GM03348 (cell line): ENCODE measurements around the gene IGSF8.
A peak's percentile ranks its signal among the peaks of the same experiment; 100 is the strongest.

Experiments
- DNase-seq: peaks from one replicate; pipeline ENCODE4 v3.0.0; 2012; ENCODE audit warnings: low spot score

IGSF8 gene

DNA sequence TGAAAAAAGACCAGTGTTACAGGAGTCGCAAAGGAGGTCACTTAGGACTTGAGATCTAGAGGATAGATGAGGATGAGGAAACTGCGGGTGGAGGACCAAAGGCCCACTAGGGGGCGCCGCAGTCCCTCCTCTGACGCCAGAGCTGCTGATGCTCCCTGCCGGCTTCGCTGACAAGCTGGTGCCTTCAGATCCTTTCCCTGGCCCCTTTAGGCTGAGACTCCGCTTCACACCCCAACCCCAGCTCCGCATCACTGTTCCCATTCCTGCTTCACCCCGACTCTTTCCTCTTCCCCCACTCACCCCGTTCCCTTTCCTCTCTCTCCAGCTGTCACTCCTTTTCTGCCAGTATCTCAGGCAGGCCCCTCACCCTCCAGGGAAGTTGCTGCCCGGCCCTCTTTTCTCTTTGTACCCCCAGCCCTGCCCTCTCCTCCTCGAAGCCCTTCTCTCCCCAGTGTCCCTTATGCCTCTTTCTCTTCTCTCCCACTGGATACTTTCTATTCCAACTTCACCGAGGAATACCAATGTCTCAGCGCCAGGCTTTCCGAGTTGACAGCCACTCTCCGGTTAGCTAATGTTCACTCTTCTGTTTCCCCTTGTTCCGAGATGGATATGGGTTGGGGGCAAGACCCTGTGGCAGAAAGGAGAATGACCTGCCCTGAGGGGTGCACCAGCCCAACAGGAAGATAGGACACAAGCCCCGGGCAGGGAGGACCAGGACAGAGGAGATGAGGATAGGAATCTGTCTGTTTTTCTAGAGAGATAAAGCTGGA is 12.5 kb downstream of the IGSF8 start:
- DNase-seq, result peak; percentile 91

DNA sequence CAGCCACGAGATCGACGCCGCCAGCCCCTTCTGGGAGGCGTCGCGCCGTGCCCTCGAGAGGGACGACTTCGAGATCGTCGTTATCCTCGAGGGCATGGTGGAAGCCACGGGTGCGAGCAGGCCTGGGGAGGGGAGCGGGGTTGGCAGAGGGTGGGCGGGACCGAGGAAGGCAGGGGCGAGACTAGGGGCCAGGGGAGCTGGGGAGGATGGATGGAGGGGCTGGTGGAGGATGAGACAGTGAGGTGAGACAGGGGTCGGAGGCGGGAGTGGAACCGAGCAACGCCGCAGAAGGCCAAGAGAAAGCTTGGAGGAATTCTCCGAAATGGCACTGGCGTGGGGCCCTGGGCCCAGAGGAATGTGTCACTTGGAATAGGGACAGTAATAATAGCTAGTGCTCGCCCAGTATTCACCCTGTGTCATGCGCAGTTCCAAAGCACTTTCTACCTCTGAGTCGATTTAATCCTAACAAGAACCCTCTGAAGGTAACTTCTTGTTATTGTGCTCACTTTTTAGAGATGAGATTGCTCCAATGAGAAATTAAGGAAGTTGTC is 13.6 kb downstream of the IGSF8 start:
- no peak for DNase-seq

DNA sequence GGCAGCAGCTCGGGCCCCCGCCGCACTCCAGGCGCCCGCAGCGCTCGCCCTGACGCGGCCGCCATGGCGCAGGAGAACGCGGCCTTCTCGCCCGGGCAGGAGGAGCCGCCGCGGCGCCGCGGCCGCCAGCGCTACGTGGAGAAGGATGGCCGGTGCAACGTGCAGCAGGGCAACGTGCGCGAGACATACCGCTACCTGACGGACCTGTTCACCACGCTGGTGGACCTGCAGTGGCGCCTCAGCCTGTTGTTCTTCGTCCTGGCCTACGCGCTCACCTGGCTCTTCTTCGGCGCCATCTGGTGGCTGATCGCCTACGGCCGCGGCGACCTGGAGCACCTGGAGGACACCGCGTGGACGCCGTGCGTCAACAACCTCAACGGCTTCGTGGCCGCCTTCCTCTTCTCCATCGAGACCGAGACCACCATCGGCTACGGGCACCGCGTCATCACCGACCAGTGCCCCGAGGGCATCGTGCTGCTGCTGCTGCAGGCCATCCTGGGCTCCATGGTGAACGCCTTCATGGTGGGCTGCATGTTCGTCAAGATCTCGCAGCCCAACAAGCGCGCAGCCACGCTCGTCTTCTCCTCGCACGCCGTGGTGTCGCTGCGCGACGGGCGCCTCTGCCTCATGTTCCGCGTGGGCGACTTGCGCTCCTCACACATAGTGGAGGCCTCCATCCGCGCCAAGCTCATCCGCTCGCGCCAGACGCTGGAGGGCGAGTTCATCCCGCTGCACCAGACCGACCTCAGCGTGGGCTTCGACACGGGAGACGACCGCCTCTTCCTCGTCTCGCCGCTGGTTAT is 14.2 kb downstream of the IGSF8 start:
- peak; percentile 37 for DNase-seq

DNA sequence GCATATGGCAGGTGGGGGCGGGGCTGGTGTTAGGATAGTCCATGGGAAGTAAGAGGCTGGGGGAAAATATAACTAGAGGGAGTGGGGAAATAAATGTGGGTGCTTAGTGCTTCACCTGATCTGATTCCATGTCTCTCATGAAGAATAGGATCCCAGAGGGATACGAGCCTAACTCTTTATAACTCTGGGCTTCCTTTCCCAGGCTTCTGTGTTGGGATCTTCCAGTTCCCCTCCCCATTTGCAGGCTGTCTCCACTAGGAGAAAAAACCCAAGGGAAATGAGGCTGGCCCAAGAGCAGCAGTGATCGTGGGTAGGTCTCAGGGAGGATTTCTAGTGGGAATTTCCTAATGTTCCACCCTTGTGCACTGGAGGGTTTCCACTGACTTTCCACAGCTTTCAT is 15.5 kb downstream of the IGSF8 start:
- no peak for DNase-seq

DNA sequence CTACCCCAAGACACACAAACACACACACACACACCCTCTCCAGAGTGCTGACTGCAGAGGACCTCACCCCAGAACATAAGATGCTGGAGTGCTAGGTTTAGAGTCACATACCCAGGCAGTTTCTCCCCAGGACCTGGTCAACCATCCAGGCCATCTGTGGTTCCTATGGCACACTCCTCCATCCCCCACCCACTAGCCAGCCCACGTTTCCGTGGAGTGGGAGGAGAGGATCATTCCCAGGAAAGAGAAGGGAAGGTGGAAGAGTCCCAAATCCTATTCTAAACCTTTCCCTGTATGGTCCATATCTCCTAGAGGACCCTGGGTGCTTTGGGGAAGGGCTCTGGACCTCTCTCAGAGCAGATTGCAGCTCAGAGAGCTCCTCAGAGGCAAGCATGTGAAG is 15.9 kb downstream of the IGSF8 start:
- no peak for DNase-seq

DNA sequence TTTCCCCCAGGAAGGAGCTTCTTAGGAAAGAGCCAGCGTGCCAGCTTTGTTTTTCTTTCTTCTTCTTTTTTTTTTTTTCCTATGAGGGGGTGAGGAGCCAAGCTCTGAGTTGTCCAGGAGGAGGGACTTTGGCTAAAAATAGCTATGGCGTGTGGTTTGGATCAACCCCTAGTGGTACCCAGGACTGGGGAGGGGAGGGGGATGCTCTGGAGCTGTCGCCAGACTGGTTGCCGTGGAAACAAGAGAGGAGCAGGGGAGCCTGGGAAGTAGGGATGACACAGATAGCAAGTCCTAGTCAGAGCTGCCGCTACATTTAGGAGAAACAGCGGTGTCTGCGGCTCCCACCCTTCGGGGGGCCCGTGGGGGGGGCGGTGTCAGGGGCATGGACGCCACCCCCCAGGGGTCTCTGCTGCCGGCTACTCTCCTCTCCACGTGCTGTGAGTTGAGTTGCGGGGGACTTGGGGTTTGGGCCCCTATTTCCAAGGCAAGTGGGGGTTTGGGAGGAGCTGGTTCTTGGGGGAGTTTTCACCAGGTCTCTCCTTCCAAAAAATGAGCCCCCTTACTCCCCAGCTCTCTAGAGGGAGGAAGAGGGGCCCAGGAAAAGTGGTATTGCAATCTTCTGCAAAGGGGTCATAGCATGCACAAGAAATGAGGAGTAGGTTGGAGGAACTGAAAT is 17.0 kb downstream of the IGSF8 start, which contains the start of gene KCNJ9:
KCNJ9 (plus strand) TSS at position 278 of the 676 bp plus-strand sequence. CDS start 2,493 bp downstream, outside the sequence.
- DNase-seq, result peak; percentile 27

DNA sequence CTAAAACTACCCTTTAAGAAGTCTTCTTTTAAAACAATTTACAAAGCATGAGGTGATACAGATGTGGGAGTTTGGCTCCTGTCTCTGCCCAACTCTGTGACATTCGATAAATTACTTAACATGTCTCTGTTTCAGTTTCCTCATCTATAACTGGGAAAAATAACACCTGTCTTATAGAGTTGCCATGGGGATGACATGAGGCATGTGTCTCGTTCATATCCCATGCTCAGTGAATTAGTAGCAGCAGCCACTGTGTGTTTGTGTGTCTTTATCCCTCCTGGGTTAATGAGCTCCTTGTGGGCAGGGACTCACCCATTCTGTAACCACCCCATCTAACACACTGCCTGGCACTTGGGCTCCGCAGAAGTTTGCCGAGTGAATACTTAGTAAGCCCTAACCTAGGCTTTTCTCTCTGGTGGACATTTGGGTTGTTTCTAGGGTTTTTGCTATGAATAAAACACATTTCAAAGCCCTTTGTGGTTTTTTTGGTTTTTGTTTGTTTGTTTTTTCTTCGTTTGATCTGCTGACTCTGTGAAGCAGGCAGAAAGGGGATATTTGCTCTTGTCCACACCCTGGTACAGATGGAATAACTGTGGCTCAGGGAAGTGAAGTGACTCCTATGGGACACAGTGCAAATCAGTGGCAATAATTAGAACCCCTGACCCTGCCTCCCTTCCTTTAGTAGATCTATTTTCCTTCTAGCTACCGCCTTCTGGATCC is 17.9 kb downstream of the IGSF8 start:
- no peak for DNase-seq

DNA sequence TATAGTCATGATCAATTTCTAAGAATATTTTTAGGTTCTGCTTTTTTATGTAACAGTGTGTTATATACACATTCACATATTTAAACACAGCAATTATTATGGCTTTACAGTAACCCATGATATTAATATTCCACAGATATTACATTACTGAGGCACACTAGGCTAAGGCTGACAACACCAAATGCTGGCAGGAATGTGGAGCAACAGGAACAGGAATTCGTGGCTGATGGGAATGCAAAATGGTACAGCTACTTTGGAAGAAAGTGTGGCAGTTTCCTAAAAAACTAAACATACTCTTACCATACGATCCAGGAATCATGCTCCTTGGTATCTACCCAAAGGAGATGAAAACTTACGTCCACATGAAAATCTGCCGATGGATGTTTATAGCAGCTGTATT is 19.0 kb downstream of the IGSF8 start:
- DNase-seq, result no peak

DNA sequence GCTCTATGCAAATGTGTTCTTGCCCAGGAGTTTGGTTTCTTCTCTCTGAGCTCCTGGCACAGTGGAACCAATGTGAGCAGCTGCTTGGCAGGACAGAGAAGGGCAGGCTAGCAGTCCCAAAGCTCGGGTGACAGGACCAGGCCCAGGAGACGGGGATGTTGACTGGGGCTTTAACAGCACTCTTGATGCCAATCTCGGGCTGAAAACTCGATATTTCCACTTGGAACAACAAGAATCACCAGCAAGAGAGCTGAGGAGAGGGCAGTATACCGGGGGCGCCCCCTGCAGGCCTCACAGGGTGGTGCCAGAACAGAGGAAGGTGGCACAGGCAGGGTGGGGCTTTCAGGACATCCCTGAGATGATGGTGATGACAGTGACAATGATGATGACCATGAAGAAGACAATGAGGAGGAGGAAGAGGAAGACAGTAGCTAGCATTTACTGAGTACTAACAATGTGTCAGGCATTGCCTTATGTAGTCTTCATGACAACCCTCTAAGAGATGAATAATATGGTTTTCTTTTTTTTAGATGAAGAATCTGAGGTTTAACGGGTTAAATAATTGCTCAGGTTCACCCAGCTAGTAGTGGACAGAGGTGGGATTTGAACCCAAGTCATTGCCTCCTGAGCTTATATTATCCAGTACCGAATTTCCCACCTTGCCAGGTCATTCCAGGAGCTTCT is 19.8 kb downstream of the IGSF8 start:
- DNase-seq, result peak; percentile 73

DNA sequence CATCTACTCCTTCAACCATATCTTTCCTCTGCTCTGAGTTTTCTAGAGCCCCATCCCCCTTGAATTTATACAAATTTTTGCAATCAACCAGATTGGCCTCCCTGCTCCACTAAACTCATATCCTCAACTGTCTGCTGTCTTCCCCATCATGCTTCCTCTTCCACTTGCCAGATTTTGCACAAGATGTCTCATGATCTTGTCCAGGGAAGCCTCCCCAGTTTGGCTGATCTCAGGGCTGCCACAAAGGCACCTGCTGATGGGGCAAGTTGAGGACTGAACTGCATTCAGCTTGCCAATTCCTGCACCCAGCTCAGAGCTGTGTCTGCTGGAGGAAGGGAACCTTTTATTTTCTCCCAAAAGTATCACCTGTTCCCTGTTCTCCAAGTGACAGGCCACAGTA is 20.9 kb downstream of the IGSF8 start:
- DNase-seq, result no peak

DNA sequence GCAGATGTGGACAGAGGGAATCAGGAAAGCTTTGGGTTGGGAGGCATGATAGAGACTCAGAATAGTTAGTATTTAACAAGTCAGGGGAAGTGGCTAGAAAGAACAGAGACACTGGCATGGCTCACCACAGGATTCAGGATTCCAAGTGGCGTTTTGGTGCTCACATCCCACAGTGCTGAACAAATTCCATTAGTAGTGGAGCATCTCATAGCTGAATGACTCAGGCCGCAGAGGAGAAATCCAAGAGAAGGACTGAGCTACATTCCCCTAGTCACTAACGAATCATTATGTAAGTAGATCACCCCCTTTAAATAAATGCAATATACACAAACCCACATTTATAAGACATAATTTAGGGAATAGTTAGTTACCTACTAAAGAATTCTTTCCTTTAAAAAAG is 22.1 kb downstream of the IGSF8 start:
- no peak for DNase-seq

DNA sequence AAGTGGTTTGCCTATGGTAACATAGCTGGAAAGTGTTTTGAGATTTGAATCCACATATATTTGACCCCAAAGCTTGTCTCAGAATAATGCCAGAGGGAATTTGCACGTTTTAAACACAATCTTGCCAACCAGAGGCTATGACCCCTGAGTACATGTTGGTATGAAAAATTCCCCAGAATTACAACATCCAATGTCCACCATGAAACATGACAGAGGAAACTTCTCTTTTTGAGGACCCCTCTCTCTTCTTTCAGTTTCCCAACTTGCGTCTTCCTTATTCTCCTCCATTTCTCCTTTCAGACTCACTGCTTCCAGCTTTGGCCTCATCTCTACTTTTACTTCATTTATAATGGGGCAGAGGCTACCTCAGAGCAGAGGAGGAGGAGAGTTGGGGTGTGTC is 22.6 kb downstream of the IGSF8 start:
- DNase-seq, result no peak

DNA sequence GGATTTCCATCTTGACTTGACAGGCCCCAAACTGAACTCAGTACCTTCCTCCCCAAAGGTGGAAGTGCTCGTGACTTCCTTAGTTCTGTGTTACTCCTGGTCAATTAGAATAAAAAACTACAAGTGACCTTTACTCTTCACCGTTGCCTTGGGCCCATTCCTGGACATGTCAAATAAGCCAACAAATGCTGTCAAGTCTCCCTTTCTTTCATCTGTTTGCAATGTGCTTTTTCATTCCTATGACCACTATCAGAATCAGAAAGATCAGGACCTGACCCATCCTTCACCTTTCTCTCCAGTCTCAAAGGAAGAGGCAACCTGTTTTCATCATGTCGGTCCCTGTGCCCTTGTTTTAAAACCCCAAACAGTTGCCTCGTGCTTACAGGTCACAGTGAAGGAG is 23.6 kb downstream of the IGSF8 start:
- DNase-seq, result no peak

DNA sequence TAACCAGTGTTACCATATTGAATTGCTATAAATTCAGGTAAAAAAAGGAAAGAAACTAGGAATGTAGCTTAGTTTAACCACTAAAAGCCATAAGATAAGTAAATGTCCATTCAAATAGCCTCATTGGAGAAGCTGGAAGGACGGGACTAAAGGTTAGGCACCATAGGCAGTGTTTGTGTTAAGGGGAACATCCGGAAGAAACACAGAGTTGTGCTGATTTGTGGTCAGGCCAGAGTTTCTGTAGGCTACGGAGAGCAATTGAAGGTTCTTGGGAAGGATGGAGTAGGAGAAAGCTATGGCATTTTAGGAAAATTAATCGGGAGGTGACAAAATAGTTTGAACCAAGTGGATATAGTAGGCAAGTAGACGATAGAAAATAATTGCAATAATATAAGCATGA is 27.1 kb downstream of the IGSF8 start:
- DNase-seq, result no peak

DNA sequence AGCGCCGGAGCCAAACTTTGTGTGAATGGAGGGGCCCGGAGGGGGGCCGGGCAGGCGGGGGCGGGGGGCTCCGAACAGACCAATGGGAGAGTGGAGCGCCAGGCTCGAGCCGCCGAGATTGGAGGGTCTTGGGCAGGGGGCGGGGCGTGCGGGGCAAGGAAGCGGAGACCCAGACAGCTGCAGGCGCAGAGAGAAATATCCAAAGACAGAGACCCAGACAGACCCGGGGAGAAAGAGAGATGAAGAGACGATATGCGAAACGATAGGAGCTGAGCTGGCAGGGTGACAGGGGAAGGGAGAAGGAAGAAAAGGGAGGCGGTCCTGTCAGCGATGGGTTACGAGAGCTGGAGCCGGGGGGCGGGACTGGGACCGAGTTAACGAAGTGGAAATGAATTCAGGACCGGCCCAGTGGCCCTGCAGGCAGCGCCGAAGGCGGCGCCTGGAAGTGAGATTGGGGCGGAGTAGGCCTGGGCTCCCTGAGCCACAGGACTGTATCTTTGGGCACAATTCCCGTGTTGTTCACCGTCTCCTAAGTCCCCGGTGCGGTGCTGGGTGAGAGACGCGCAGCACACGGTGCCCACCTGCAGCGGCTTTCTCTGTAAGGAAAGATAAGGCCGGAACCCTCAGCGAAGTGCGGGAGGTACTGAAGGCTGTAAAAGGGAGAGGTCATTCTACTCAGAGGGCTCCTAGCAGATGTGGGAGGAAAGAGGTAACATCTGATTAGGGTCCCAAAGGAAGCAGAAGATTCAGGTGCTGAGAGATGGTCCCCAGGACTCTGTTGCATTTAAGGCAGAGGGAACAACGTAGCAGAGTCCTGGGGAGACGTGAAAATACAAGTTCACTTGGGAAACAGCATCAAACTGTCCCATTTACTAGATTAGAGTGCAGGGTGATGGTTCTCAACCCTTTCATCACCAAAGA is 27.9 kb downstream of the IGSF8 start:
- DNase-seq, result peak; percentile 88

DNA sequence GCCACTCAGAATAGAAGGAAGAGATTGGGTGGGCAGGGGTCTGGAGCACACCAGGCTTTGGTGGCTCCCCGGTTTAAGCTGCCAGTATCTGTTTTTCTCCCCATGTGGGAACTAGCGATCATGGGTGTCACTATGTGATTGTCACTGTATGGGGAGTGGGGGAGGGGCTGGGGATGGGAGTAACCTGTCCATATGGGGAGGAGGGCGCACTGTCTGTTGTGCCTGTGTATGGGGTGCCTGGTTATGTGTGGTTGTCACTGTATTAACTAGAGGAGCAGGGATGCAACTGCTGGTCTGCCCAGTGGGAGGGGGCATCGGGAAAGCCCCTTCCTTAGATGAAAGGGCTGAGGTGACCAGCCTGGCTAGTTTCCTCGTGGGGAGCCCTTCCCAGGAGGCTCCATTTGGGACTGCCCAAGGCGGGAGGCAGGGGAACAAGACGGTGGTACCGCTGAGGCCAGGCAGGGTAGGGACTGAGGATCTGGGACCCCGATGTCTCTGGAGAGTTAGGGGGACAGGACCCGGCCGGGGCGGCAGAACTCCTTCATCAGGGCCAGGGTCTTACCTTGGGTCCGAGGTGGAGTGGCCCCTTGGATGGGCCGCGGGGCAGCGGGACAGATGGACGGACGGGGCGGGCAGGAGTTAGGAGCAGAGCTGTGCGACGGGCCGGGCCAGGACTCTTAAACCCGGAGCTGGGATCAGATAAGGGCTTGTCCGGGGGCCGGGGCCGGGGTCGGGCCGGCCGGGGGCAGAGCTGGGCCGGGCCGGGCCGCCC is 28.8 kb downstream of the IGSF8 start, which contains the start of gene KCNJ10:
KCNJ10 (minus strand) TSS at position 701 of the 772 bp plus-strand sequence. CDS start 27,628 bp downstream, outside the sequence.
- no peak for DNase-seq

DNA sequence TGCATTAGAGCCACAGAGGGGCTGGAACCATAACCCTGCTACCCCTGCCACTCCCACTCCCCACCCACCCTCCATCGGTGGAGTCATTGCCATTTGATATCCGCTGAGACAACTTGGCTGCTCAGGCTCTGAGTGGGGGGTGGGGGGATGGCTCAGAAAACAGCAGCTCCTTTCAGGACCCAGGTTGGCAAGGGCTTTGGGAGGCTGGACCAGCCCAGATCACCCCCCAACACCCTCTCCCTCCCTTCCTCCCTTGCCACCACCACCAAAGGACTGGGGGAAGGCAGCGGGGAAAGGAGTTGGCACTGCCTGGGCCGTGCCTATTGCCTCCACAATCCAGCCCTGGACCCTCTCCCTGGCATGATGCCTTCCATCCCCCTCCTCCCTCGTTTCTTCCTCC is 30.2 kb downstream of the IGSF8 start:
- no peak for DNase-seq

DNA sequence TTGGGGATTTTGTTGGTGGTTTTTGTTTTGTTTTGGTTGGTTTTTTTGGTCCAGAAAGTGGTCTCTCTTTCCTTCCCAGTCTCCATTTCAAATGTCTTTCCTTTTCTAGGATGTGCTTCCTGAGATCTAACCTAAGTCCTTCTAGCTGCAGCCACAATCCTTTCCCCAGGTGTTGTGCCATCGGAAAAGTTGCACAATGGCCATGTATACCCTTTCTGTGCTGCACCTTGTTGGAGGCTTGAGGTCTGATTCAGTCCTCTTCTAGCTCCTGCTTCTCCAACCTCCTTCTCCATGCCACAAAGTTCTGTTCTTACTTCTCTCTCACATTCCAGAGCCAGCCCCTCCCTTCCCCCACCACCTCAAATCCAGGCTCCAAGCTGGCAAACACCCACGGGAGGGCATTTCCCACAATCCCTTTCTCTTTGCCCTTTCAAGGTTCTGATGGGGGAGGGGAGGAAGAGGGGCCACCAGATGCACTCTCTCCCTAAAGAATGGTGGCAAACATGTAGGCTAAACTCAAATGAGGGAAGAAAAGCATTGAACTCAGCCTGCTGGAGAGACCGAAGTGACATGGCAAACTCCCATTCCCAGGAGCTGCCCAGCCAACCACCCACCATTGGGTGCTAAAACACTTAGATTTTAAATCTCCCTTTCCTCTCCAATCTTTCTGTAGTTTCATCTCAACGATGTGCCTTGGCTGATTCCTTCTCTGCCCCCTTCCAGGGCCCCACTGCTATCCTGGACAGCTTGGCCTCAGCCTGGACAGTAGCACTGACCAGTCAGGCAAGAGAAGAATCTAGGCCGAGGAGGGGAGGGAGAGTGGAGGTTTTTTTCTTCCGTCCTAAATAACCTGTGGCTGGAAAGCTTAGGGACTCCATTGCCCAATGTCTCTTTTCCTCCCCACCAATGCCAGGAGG is 31.3 kb downstream of the IGSF8 start:
- DNase-seq, result no peak
